ENCODE results near the gene TIGD3.

DNA sequence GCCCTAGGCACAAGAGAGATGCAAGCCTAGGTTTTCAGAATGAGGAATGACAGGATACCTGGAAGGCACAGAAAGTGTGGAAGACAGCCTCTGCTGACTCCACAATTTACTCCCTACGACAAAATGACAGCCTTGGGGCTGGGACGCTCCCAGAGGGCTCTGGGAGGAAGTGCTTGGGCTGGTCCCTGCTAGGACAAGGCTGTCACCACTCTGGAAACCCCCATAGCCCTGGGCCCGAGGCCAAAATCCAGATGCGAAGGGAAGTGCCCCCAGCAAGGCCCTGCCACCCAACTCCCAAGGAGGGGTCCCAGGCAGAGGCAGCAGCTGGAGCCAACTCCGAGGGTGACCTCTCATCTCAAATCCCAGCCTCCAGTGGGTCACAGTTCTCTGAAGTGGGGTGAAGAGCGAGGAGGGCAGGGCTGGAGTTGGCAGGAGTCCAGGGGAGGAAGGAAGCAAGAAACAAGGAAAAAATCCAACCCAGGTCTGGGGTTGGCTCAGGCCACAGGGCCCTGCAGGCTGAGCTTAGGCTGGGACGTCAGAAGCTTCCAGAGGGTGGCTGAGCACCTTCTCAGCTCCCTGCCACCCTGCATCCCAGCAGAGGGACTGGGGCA lies 46.2 kb upstream of the TIGD3 start:
- TF ChIP-seq POLR2AphosphoS5 (IDR thresholded peaks at IDR 0.05), result no peak
- no peak for TF ChIP-seq CTCF (IDR thresholded peaks at IDR 0.05)
